NCI-H2227 (cell line): Measurements from ENCODE around the gene GANAB.
"Not testable (repeated sequence)": the region's sequence is repeated elsewhere in the genome, so short reads cannot be mapped to it uniquely, and the experiment has no call there.

Experiments used
- DNase-seq: peaks from one replicate; lab custom pipeline; 2025; ENCODE audit not compliant: unreplicated experiment; lab: John Stamatoyannopoulos, UW

Gene GANAB

GRCh38 chr11:62667460-62667859 is 21.0 kb upstream of the GANAB start:
- no peak for DNase-seq

- no peak for DNase-seq
Measured at GRCh38 chr11:62666259-62666926, 20.0 kb upstream of the GANAB start.

DNA sequence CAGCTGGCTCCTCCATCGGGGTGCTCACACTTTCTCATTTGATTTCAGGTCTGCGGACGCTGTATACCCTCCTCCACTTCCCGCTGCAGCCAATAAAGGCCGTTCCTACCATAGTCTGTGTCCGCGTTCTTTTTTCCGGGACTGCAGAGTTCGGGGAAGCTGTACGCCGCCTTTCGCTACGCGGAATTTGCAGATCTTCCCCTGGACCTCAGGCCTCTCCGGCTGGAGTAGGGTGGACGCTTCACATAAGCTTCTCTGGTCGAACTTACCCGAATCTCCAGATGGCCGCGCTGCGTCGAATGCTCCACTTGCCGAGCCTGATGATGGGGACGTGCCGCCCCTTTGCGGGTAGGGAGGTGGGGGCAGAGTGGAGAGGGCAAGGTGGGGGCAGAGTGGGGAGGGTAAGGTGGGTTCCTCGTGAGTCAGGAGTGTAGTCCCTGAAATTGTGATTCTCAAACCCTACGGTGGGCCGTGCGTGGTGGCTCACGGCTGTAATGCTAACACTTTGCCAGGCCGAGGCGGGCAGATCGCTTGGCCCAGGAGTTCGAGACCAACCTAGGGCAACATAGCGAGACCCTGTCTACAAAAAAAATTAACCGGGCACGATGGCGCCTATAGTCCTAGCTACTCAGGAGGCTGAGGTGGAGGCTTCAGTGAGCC is 19.3 kb upstream of the GANAB start:
- peak; percentile 79 for DNase-seq

- DNase-seq = peak; percentile 97
Measured at GRCh38 chr11:62665075-62665598, 18.7 kb upstream of the GANAB start, which contains the start of the genes C11orf98 and CSKMT. C11orf98 (minus strand) TSS chr11:62665210; CDS start chr11:62665169, 41 bp downstream. CSKMT (plus strand) TSS chr11:62665312; CDS start chr11:62665880, 568 bp downstream.

DNA sequence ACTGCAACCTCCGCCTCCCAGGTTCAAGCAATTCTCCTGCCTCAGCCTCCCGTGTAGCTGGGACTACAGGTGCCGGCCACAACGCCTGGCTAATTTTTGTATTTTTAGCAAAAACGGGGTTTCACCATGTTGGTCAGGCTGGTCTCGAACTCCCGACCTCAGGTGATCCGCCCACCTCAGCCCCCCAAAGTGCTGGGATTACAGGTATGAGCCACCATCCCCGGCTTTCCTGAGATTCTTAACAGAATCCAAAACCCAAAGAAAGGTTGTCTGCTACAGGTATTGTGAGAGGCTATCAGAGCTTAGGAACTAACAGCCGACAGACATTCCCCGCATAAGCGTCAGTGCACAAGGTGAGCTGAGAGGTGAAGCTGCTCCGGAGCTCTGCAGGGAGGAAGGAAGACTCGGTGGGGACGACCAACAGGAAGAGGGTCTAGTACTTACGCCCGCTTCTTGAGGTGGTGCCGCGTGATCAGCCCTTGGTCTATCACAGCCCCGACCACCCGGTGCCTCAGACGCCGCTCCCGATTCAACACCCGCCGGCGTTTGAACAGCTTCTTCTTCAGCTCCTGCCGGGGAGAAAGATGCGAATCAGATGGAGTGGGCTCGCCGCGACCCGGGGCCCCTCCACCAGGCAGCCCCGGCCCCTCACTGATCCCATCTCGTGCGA is 18.1 kb upstream of the GANAB start:
- peak; percentile 82 for DNase-seq

GRCh38 chr11:62656796-62657429 is 10.5 kb upstream of the GANAB start:
- no peak for DNase-seq

GRCh38 chr11:62654297-62654696 is 7.9 kb upstream of the GANAB start:
- no peak for DNase-seq

- DNase-seq = no peak
Measured at GRCh38 chr11:62652161-62653006, 6.0 kb upstream of the GANAB start.

GRCh38 chr11:62650283-62650682 is 3.9 kb upstream of the GANAB start:
- DNase-seq = not testable (repeated sequence)

- DNase-seq = no peak
Measured at GRCh38 chr11:62649486-62649885, 3.1 kb upstream of the GANAB start.

GRCh38 chr11:62648967-62649364 is 2.6 kb upstream of the GANAB start:
- DNase-seq = no peak

- no peak for DNase-seq
Measured at GRCh38 chr11:62648185-62648966, 2.0 kb upstream of the GANAB start.

DNA sequence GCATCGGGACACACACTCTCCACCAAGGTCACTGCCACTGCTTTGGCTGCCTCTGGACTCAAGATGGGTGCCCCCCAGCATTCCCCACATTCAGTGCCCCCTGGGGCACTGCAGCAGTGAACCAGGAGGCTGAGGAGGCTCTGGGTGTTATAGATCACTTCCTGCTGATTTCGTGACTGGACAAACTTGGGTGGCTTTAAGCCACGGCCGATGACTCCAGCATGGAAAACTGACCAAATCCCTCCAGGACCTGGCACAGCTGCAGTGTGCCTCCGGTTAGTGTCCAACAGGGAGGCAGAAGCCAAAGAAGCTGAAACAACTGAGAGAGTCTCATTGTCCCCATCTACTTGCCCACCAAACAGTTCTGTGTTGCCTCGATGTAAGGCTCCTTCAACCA is 1.2 kb upstream of the GANAB start:
- DNase-seq = no peak

DNA sequence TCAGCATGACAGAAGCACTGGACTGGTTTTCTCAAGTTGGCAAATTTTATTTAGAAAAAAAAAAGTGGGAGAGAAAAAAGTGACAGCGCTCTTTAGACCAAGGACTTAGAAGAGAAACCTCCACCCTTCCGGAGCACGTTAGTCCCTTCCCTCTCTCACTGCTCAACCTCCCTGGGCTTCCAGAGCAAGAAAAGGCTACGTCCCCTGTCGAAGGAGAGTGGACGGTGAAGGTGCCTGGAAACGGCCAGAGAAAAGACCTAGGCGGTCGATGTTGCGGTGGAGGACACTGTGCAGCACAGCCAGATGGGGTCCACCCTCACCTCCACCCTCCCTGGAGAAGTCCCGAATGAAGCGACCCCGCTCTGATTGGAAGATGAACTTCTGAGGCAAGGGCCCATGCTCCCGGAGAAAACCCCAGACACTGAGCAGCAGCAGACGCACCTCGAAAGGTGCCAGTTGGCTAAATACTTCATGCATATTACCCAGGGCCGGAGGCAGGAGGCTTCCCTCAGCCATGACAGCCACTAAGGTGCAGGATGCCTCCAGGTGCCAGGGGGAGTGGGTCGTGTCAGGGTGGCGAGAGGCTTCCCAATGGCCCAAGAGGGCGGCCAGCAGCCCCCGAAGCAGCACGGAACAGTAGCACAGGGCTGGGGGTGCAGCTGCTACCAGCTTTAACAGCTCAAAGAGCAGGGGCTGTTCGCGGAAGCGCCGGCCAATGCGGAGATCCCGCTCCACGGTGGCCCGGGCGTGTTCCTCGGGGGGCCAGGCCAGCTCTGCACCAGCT is 604 bp upstream of the GANAB start:
- no peak for DNase-seq

DNA sequence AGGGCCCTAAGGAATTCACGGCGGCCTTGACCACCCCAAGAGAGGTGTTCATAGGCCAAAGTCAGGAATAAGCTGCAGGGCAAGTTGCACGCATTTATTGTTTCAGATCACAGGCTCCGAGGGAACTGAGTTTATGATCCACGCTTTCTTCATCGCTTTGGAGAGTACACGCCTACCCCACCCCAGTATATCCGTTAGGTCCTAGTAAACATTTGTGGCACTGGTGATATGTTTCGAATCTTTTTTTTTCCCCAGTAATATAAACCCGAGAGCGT is 805 bp downstream of the GANAB start:
- no peak for DNase-seq

GRCh38 chr11:62644220-62644619 is 2.2 kb downstream of the GANAB start:
- DNase-seq = no peak

- no peak for DNase-seq
Measured at GRCh38 chr11:62632492-62632891, 13.9 kb downstream of the GANAB start.

GRCh38 chr11:62627713-62628112 is 18.7 kb downstream of the GANAB start:
- DNase-seq = no peak

DNA sequence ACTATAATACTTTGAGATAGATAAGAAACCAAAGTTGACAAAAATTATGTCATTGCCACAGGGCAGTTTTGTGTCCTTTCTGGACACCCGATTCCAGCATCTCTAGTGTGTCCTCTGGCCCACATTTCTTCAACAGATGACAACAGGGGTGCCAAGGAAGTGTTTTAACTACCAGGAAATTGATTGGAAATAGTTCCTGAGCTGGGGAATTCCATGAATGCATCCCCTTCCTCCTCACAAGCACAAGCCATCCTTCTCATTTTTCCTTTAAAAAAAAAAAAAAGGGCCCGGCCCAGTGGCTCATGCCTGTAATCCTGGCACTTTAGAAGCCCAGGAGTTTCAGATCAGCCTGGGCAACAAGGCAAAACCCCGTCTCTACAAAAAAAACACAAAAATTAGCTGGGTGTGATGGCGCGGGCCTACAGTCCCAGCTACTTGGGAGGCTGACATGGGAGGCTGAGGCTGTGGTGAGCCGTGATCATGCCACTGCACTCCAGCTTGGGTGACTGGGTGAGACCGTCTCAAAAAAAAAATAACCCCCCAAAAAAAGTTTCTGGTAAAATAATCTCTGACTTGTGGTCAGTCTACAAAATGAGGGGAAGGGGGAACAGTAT is 23.8 kb downstream of the GANAB start:
- no peak for DNase-seq
